Kasumi-1 (cell line): ENCODE measurements around the gene PALM2AKAP2.
"Not testable (repeated sequence)": the region's sequence is repeated elsewhere in the genome, so short reads cannot be mapped to it uniquely, and the experiment has no call there.

Source experiments
- DNase-seq, 2 experiments: peaks; one replicate each; lab custom pipeline; 2025; lab: John Stamatoyannopoulos, UW

PALM2AKAP2 gene

DNA sequence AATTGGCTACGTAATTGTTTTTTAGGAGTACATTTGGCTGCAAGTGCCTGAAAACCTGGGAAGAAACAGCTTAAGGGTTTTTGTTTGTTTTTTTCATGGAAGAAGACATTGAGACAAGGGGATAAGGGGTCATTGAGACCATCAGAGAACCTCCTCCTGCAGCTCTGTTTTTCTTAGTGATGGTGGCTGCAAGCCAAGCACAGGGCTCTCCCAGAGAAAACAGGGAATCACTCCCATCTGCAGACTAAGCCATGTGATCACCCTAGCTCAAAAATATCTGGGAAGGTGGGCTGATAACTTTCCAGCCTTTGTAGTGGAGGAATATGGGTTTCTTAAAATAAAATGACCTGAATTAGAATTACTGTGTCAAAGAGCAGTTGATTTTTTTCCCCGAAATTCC is 25.1 kb downstream of the PALM2AKAP2 start:
- no peak for DNase-seq

DNA sequence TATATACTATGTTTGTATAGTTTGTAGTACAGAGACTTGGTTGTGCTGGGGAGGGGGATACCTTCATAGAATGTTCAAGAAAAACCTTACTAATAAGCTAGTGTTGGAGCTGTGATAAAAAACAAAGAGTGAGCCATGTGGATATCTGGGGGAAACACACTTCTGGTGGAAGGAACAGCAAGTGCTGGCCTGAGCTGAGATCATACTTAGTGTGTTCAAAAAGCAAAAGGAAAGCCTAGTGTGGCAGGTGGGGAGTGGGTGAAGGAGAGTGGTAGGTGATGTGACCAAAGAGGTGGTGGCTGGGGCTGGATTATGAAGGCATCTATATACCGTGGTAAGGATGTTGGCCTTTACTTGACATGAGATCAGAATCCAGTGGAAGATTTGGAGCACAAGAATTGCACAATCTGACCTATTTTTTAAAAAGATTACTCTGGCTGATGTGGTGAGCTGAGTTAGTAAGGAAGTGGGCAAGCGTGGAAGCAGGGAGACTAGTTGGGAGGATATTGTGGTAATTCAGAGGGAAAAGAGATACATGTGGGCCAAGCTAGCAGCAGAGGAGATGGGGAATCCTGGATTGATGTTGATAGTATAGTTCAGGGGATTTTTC is 26.6 kb downstream of the PALM2AKAP2 start:
- peak in 1 of 2 experiments; percentile 4 for DNase-seq

DNA sequence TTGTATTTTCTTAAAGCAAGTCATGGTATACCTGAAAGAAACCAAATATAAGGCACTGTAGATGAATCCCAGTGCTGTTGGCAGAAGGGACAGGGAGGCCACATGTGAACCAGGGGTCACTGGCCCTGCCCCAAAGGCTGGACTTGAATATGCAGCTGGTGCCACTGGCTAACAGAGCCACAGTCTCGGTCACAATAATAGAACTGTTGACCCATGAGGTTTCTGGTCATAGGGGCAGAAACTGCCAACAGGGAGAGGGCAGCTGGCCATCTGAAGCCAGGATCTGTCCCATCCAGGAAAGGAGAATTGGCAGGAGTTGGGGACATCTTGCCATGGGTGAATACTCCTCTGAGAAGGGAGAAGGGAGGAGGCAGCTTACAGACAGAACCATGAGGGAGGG is 31.9 kb downstream of the PALM2AKAP2 start:
- DNase-seq = no peak

DNA sequence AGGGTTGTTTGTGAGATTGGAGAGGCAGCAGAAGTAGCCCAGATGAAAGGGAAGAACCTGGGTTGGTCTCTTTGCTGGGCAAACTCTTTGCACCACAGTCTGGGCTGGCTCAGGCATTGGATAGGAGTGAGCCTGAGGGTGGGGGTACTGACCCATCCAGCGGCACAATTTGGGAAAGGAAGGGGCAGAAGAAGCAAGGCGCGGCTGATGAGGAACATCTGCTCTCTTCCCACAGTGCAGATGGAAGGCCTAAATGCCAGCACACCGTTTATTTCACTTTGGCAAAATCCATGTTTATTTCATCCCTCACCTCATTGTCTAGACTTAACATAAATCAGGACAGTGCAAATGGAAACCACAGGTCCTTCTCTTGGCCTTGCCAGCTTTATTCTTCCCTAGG is 32.3 kb downstream of the PALM2AKAP2 start:
- DNase-seq = no peak

DNA sequence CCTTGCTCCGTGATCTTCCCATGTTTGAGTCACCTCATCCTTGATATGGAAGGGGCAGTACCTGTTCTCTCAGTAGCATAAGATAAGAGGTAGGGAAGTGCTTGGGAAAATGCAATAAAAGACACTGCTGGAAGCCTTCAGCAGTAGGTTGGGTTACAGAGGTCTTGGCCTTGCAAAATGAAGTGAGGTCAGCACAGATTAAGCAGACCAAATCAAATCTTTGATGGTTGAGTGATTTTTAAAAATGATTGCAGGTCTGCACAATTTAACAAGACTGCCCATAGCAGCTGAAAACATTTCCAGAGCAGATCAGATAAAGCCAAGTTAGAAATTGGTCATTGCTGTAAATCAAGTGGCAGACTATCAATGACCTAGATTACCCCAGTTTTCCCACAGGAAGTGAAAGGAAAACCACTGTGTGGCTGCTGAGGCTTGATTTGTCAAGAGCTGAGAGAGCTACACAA is 32.9 kb downstream of the PALM2AKAP2 start:
- DNase-seq = no peak

DNA sequence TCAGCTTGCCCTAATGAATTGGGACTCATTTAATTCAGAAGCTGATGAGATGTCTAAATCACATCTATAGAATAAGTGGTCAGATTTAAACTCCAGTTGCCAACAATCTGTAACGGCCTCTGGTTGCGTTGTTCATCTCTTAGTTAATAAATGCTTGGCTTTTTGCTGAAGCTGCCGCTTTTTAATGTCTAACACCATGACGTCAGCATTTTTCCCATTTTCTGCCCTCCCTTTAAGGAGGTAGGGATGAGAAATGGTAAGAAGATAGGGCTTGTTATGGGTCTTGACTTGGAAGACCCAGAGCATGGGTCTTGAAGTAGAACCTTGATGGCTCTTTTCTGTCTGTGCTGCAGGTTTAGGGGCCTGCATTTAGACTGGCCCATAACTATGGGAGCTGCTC is 33.3 kb downstream of the PALM2AKAP2 start:
- no peak for DNase-seq

DNA sequence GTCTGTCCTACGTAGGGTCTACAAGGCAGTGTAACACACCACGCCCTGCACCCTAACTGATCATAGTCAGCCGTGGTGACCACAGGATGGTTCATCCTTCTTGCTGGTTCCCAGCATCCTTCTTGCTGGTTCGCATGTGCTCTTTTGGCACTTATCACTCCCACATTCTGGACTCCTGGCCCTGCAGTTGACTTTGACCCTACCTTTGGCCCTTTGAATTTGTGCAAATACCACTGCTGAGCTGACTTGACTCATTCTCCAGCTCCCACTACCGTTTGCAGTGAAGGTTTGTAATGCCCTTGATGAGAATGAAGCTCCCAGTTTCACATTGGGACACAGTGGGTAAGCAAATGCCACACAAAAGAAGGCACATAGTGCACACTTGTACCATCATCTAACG is 33.8 kb downstream of the PALM2AKAP2 start:
- DNase-seq = no peak

DNA sequence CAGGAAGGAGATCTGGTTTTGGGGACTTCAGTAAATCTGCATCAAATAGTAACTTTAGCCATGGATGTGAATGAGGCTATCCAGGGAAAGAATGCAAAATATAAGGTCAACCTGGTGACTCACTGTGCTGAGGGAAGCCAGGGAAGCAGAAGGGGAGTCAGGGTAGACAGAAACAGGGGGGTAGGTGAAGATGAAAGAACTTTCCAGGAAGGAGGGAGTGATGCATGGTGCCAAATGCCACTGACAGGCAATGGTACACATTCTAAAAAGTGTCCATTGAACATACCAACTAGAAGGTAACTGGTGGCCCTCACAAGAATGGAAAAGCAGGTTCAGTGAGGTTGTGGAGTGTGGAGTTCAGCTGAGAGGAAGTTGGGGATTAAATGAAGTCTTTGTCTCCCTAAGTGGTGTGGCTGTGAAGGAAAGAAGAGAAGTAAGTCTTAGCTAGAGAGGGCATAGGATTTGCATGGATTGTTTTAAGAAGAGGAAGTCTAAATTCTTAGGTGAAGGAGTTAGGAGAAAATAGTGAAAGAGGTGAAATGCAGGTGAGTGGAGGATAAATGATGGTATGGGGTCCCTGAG is 35.5 kb downstream of the PALM2AKAP2 start:
- DNase-seq = no peak

DNA sequence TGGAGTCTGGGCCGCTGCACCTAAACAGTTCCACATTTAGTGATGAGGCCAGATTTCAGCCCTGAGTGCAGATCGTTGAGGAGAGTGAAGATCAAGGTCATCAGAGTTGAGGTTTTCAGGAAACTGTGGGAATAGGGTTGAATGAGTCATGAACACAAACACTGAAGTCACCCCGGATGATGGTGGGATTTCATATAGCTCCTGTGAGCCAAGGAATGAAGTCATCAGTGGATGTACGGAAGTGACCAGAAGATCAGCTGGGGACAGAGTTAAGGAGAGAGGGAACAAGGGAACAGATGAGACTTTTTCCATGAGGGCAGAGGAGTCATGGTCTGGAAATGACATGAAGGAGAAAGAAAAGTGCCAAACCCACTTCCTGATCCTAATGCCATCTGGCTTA is 36.5 kb downstream of the PALM2AKAP2 start:
- DNase-seq = no peak

DNA sequence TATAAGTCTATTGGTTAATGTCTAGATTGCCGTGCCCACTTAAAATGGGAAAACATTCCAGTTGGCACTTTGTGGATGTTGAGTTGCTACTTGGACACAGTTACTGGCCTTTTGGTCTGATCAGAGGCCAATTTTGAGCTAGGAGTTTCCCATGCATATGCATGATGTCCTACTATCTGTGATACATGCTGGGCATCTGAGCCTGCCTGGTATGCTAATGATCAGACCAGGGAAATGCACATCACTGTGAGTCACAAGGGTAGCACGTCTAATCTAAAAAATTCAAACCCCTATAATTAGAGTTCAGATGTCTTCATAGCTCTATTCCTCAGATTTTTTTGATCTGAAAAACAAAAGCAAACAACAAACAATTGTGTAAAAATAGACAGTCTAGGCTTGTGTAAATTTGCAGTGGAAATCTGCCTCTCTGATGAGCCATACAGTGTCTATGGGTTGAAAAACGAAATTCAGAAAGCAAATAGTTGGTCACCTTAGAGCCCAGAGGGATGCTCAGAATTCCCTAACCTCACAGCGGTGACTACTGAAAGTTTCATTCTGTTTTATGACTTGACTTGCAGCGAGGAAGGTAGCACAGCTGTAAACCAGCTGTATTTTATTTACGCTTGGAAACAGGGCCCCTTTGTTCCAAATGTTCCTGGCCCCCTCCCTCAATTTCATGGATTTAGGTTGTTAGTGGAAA is 37.3 kb downstream of the PALM2AKAP2 start:
- no peak for DNase-seq

DNA sequence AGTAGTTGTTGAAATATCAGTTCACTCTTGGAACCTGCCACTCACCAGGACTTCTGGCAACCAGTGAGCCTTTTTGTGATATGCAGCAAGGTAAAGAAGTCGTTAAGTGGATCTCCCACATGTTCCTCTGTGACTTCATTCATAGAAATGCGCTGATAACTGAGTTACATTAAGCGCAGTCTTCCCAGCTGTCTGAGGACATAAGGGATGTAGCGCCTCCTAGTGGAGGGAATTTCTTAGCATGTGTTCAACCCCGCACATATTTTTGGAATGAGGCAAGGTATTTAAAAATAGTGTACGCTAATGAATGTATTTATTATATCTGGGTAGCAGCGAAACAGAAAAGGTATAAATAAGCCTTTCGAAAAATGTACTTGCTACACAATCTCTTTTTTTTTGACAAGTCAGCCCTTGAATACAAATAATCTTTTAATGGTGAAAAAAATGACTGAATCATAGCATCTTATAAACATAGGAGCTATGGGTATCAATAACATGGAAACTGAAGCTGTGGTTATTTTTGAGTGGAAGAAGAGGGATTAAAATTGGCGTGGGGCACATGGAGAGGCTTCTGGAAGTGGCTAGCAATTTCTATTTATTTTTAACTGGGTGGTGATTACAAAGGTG is 38.0 kb downstream of the PALM2AKAP2 start:
- DNase-seq = peak; percentile 74 to 80

DNA sequence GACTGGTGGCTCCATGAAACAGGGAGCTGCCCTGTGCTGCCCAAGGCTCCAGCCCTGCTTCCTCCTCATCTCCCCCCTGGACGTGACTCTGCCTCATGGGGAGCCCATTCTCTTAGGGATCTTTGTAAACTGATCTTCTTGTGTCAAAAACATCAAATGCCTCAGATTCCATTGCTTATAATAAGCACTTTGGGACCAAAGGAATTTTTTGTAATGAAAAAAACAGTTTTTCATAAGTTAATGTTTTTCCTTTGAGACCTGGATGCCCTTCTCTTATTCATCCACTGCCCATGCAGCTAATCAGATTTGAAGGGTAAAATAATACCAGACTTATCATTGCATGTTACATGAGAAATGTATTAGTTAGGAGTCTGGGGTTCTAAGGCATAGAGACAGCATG is 41.7 kb downstream of the PALM2AKAP2 start:
- no peak for DNase-seq

DNA sequence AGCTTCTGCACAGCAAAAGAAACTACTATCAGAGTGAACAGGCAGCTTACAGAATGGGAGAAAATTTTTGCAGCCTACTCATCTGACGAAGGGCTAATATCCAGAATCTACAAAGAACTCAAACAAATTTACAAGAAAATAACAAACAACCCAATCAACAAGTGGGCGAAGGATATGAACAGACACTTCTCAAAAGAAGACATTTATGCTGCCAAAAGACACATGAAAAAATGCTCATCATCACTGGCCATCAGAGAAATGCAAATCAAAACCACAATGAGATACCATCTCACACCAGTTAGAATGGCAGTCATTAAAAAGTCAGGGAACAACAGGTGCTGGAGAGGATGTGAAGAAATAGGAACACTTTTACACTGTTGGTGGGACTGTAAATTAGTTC is 45.4 kb downstream of the PALM2AKAP2 start:
- DNase-seq = not testable (repeated sequence)

DNA sequence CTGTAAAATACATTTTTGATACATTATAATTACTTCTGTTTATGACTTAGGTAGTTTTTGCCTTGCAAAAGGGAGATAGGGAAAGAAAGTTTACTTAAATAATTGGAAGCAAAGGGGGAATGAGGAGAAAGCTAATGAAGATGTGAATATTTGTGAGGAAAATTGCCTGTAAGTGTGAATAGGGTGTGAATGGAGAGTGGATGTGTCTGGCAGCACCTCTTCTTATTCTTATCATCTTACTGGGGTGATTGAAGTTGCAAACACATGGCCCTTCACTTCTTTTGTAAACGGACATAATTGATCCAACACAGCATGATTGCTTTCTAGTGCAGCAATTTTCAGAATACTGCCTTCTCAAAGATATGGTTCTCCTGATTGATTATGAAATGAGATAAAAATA is 46.6 kb downstream of the PALM2AKAP2 start:
- DNase-seq = no peak

DNA sequence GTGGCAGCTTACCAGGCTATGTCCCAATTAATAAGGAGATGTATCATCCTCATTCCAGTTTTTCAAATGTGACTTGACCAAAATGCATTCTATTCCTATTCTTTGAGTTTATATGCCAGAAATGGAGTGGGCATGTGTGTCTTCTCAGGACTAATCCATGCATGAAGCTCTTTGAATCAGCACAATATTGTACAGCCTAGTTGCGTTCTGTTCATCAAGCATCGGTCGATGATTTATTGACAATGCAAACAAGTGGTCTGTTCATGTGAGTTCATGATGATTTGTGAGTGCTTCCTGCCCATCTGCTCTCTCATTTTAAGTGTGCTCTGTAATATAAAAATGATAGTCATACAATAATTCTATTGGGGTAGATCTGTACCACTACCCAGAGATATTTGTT is 48.3 kb downstream of the PALM2AKAP2 start:
- no peak for DNase-seq
